Superior temporal gyrus (tissue), 1 donor: ENCODE results near the gene TMEM184A.

Source experiments
- DNase-seq: peaks from one replicate; pipeline ENCODE4 v3.0.0-alpha.2; 2016; ENCODE audit errors: extremely low spot score

The TMEM184A gene

GRCh38 chr7:1552200-1552599 lies 3.8 kb downstream of the TMEM184A start:
- DNase-seq, result no peak

GRCh38 chr7:1550846-1551155 lies 5.2 kb downstream of the TMEM184A start:
- DNase-seq, result no peak

- no peak for DNase-seq
These were observed 5.8 kb downstream of the TMEM184A start for GRCh38 chr7:1550005-1550845.

GRCh38 chr7:1549357-1550004 lies 6.5 kb downstream of the TMEM184A start:
- no peak for DNase-seq

GRCh38 chr7:1548944-1549343 lies 7.1 kb downstream of the TMEM184A start:
- no peak for DNase-seq

- DNase-seq, result no peak
These were observed 7.6 kb downstream of the TMEM184A start for GRCh38 chr7:1548438-1548831.

- DNase-seq, result no peak
These were observed 8.1 kb downstream of the TMEM184A start for GRCh38 chr7:1547777-1548437.

- DNase-seq, result no peak
These were observed 8.9 kb downstream of the TMEM184A start for GRCh38 chr7:1546909-1547776.

- DNase-seq, result no peak
These were observed 9.6 kb downstream of the TMEM184A start for GRCh38 chr7:1546274-1546908.

GRCh38 chr7:1545417-1546246 lies 10.4 kb downstream of the TMEM184A start:
- DNase-seq, result no peak

- DNase-seq, result no peak
These were observed 11.0 kb downstream of the TMEM184A start for GRCh38 chr7:1544896-1545416.

- DNase-seq, result no peak
These were observed 11.7 kb downstream of the TMEM184A start for GRCh38 chr7:1544178-1544895.

GRCh38 chr7:1543826-1544177 lies 12.2 kb downstream of the TMEM184A start:
- no peak for DNase-seq

GRCh38 chr7:1542841-1543747 lies 12.9 kb downstream of the TMEM184A start:
- DNase-seq, result no peak

- no peak for DNase-seq
These were observed 13.7 kb downstream of the TMEM184A start for GRCh38 chr7:1542329-1542728.

GRCh38 chr7:1541431-1542162 lies 14.4 kb downstream of the TMEM184A start:
- DNase-seq, result no peak

GRCh38 chr7:1540776-1541271 lies 15.2 kb downstream of the TMEM184A start:
- no peak for DNase-seq
